ENCODE results near the gene MYO1B.

The MYO1B gene

GRCh38 chr2:191417746-191418145 lies 172.5 kb downstream of the MYO1B start:
- Histone ChIP-seq H3K4me3 (IDR thresholded peaks at IDR 0.05; ENCODE audit: insufficient read depth, low read depth, low read length) (no peak overlapping the region), H3K27me3 (ENCODE audit: insufficient read depth, low read depth) (no peaks in the 10 kb centered on the region), H3K27ac (no peak overlapping the region), H3K9ac (no peak overlapping the region), H3K4me2 (no peak overlapping the region), H2AFZ (ENCODE audit: low read depth) (no peak overlapping the region), H4K20me1 (ENCODE audit: insufficient read depth) (no peaks in the 10 kb centered on the region), H3K36me3 (ENCODE audit: insufficient read depth) (no peaks in the 10 kb centered on the region), H3K4me1 (ENCODE audit: low read depth, poor library complexity, severe bottlenecking) (peaks cover 5% of the 10 kb centered on the region), H3K79me2 (ENCODE audit: insufficient read depth, low read depth) (no peaks in the 10 kb centered on the region)
- TF ChIP-seq CTCF (conservative IDR thresholded peaks at IDR 0.05; ENCODE audit: low read depth, low read length), result no peak

GRCh38 chr2:191421950-191422349 lies 176.7 kb downstream of the MYO1B start:
- Histone ChIP-seq H3K4me3 (IDR thresholded peaks at IDR 0.05; ENCODE audit: insufficient read depth, low read depth, low read length) (no peak overlapping the region), H4K20me1 (ENCODE audit: insufficient read depth) (no peaks in the 10 kb centered on the region), H3K4me2 (no peak overlapping the region), H3K36me3 (ENCODE audit: insufficient read depth) (no peaks in the 10 kb centered on the region), H3K9ac (no peak overlapping the region), H3K4me1 (ENCODE audit: low read depth, poor library complexity, severe bottlenecking) (no peaks in the 10 kb centered on the region), H2AFZ (ENCODE audit: low read depth) (no peak overlapping the region), H3K79me2 (ENCODE audit: insufficient read depth, low read depth) (no peaks in the 10 kb centered on the region), H3K27ac (no peak overlapping the region), H3K27me3 (ENCODE audit: insufficient read depth, low read depth) (no peaks in the 10 kb centered on the region)
- no peak for TF ChIP-seq CTCF (conservative IDR thresholded peaks at IDR 0.05; ENCODE audit: low read depth, low read length)

- Histone ChIP-seq H3K79me2 (ENCODE audit: insufficient read depth, low read depth) (no peaks in the 10 kb centered on the region), H3K9ac (no peak overlapping the region), H3K4me3 (IDR thresholded peaks at IDR 0.05; ENCODE audit: insufficient read depth, low read depth, low read length) (no peak overlapping the region), H3K36me3 (ENCODE audit: insufficient read depth) (no peaks in the 10 kb centered on the region), H3K4me1 (ENCODE audit: low read depth, poor library complexity, severe bottlenecking) (no peaks in the 10 kb centered on the region), H4K20me1 (ENCODE audit: insufficient read depth) (no peaks in the 10 kb centered on the region), H3K4me2 (no peak overlapping the region), H3K27ac (no peak overlapping the region), H2AFZ (ENCODE audit: low read depth) (no peak overlapping the region), H3K27me3 (ENCODE audit: insufficient read depth, low read depth) (no peaks in the 10 kb centered on the region)
- no peak for TF ChIP-seq CTCF (conservative IDR thresholded peaks at IDR 0.05; ENCODE audit: low read depth, low read length)
These were observed 181.8 kb downstream of the MYO1B start for GRCh38 chr2:191427031-191427430.

GRCh38 chr2:191428141-191428540 lies 182.9 kb downstream of the MYO1B start:
- TF ChIP-seq CTCF (conservative IDR thresholded peaks at IDR 0.05; ENCODE audit: low read depth, low read length), result no peak
- Histone ChIP-seq H3K4me2 (no peak overlapping the region), H3K27ac (no peak overlapping the region)

More at GRCh38 chr2:191428141-191428540, 182.9 kb downstream of the MYO1B start:
- H3K36me3 ChIP-seq (ENCODE audit: insufficient read depth), result no peaks in the 10 kb centered on the region
- no peak overlapping the region for H3K4me3 ChIP-seq (IDR thresholded peaks at IDR 0.05; ENCODE audit: insufficient read depth, low read depth, low read length)
- H3K27me3 ChIP-seq (ENCODE audit: insufficient read depth, low read depth), result no peaks in the 10 kb centered on the region
- no peaks in the 10 kb centered on the region for H3K79me2 ChIP-seq (ENCODE audit: insufficient read depth, low read depth)
- no peak overlapping the region for H2AFZ ChIP-seq (ENCODE audit: low read depth)
- no peaks in the 10 kb centered on the region for H3K4me1 ChIP-seq (ENCODE audit: low read depth, poor library complexity, severe bottlenecking)
- no peaks in the 10 kb centered on the region for H4K20me1 ChIP-seq (ENCODE audit: insufficient read depth)
- no peak overlapping the region for H3K9ac ChIP-seq

Measured in KMS-11 (cell line).